ENCODE results near the gene NFATC1. TPM values are rescaled to one million over a fixed set of nuclear protein-coding genes. Genes with fewer than 3 reads are reported as not detected.
A peak's percentile ranks its signal among the peaks of the same experiment; 100 is the strongest.

Gene NFATC1
- total RNA-seq, 1 donor from 2014 or later = 4.5 TPM

GRCh38 chr18:79558196-79558932, 162.6 kb downstream of the NFATC1 start:
- DNase-seq (ENCODE audit: low spot score) (peak; percentile 38), ATAC-seq (no peak)

GRCh38 chr18:79558933-79559416, 163.2 kb downstream of the NFATC1 start:
- no peak for ATAC-seq
- DNase-seq (ENCODE audit: low spot score) = no peak

GRCh38 chr18:79559436-79559835, 163.7 kb downstream of the NFATC1 start:
- no peak for ATAC-seq

GRCh38 chr18:79560042-79560860, 164.5 kb downstream of the NFATC1 start:
- ATAC-seq (no peak), DNase-seq (ENCODE audit: low spot score) (no peak)

More at GRCh38 chr18:79559436-79559835, 163.7 kb downstream of the NFATC1 start:
- DNase-seq (ENCODE audit: low spot score) = no peak

- DNase-seq (ENCODE audit: low spot score) (no peak), ATAC-seq (no peak)
These were observed 165.1 kb downstream of the NFATC1 start for GRCh38 chr18:79560861-79561210.

- no peak for ATAC-seq
These were observed 168.2 kb downstream of the NFATC1 start for GRCh38 chr18:79563949-79564348.

GRCh38 chr18:79564441-79564840, 168.7 kb downstream of the NFATC1 start:
- no peak for ATAC-seq
- no peak for DNase-seq (ENCODE audit: low spot score)

More at GRCh38 chr18:79563949-79564348, 168.2 kb downstream of the NFATC1 start:
- DNase-seq (ENCODE audit: low spot score) = no peak

- ATAC-seq = no peak
- DNase-seq (ENCODE audit: low spot score) = no peak
These were observed 171.2 kb downstream of the NFATC1 start for GRCh38 chr18:79566771-79567431.

GRCh38 chr18:79567481-79568147, 171.9 kb downstream of the NFATC1 start:
- DNase-seq (ENCODE audit: low spot score) (no peak), ATAC-seq (no peak)

- DNase-seq (ENCODE audit: low spot score) = no peak
- no peak for ATAC-seq
These were observed 172.9 kb downstream of the NFATC1 start for GRCh38 chr18:79568543-79569205.

GRCh38 chr18:79569720-79570119, 174.0 kb downstream of the NFATC1 start:
- ATAC-seq (no peak), DNase-seq (ENCODE audit: low spot score) (no peak)

GRCh38 chr18:79570266-79571201, 174.8 kb downstream of the NFATC1 start:
- DNase-seq (ENCODE audit: low spot score) (peak; percentile 32), ATAC-seq (no peak)

GRCh38 chr18:79571211-79572092, 175.7 kb downstream of the NFATC1 start:
- ATAC-seq (no peak), DNase-seq (ENCODE audit: low spot score) (no peak)

- no peak for ATAC-seq
- DNase-seq (ENCODE audit: low spot score) = peak; percentile 37
These were observed 176.5 kb downstream of the NFATC1 start for GRCh38 chr18:79572093-79572780.

- DNase-seq (ENCODE audit: low spot score) (no peak), ATAC-seq (no peak)
These were observed 177.2 kb downstream of the NFATC1 start for GRCh38 chr18:79572848-79573451.

- DNase-seq (ENCODE audit: low spot score) = peak; percentile 29
- ATAC-seq = no peak
These were observed 178.3 kb downstream of the NFATC1 start for GRCh38 chr18:79573921-79574491.
